Activated CD4-positive, alpha-beta T cell treated with anti-CD3 and anti-CD28 coated beads, Interleukin-2, amount 10 ng/mL, durations not matched to agents 7 days and 5 days (primary cell): ENCODE results near the gene F10. TPM values are rescaled to one million over a fixed set of nuclear protein-coding genes. Genes with fewer than 3 reads are reported as not detected.
"Not testable (repeated sequence)": the region's sequence is repeated elsewhere in the genome, so short reads cannot be mapped to it uniquely, and the experiment has no call there.

Source experiments
- CTCF ChIA-PET: fragments of 350-600 bp; sonication (Branson Sonifier 250); formaldehyde crosslinking; loops from one replicate; lab custom pipeline; 2021; ENCODE audit warnings: antibody characterized with exemption; lab: Charles Lee
- POLR2A ChIA-PET: fragments of 350-600 bp; sonication (Branson Sonifier 250); formaldehyde crosslinking; loops from one replicate; lab custom pipeline; 2021; ENCODE audit warnings: antibody characterized with exemption; lab: Charles Lee
- DNase-seq: peaks from one replicate; pipeline ENCODE4 v3.0.0-alpha.2; 2020
- H3K27ac Mint-ChIP-seq: one replicate; pipeline ENCODE4 v1.8.0; 2021; ENCODE audit warnings: mild to moderate bottlenecking, moderate library complexity, mixed read lengths
- H3K27me3 Mint-ChIP-seq: one replicate; pipeline ENCODE4 v1.8.0; 2021; ENCODE audit warnings: mixed read lengths
- H3K36me3 Mint-ChIP-seq: one replicate; pipeline ENCODE4 v1.8.0; 2021; ENCODE audit warnings: low read depth, mixed read lengths
- H3K4me1 Mint-ChIP-seq: one replicate; pipeline ENCODE4 v1.8.0; 2021; ENCODE audit warnings: mixed read lengths
- H3K4me3 Mint-ChIP-seq: one replicate; pipeline ENCODE4 v1.8.0; 2021; ENCODE audit warnings: mild to moderate bottlenecking, moderate library complexity, mixed read lengths
- H3K9me3 Mint-ChIP-seq: one replicate; pipeline ENCODE4 v1.8.0; 2021; ENCODE audit warnings: mixed read lengths
- total RNA-seq, 2 experiments: library from RNA; stranded (reverse); gene quantifications; one replicate each; pipeline ENCODE4 v1.2.3, GENCODE V29; 2021

F10 gene
- total RNA-seq, 2 experiments from 2014 or later = not detected

GRCh38 chr13:113110852-113111315, 11.7 kb upstream of the F10 start:
- no peak overlapping the region for H3K4me3 Mint-ChIP-seq
- no peaks in the 10 kb centered on the region for H3K9me3 Mint-ChIP-seq
- peaks cover 6% of the 10 kb centered on the region for H3K27me3 Mint-ChIP-seq
- H3K36me3 Mint-ChIP-seq = no peaks in the 10 kb centered on the region
- CTCF ChIA-PET = no interaction called here
- DNase-seq = no peak
- POLR2A ChIA-PET = no interaction called here
- no peaks in the 10 kb centered on the region for H3K4me1 Mint-ChIP-seq
- H3K27ac Mint-ChIP-seq = no peak overlapping the region

- H3K9me3 Mint-ChIP-seq, H3K27ac Mint-ChIP-seq, H3K36me3 Mint-ChIP-seq, H3K27me3 Mint-ChIP-seq, H3K4me3 Mint-ChIP-seq, POLR2A ChIA-PET, H3K4me1 Mint-ChIP-seq, CTCF ChIA-PET, DNase-seq: not testable (repeated sequence)
Measured at GRCh38 chr13:113111821-113112220, 10.8 kb upstream of the F10 start.

- H3K27me3 Mint-ChIP-seq, H3K4me1 Mint-ChIP-seq, DNase-seq, H3K4me3 Mint-ChIP-seq, H3K36me3 Mint-ChIP-seq, CTCF ChIA-PET, H3K27ac Mint-ChIP-seq, POLR2A ChIA-PET, H3K9me3 Mint-ChIP-seq: not testable (repeated sequence)
Measured at GRCh38 chr13:113112475-113112874, 10.1 kb upstream of the F10 start.

GRCh38 chr13:113112893-113113845, 9.4 kb upstream of the F10 start:
- Mint-ChIP-seq H3K27me3 (peaks cover 6% of the 10 kb centered on the region), H3K4me3 (no peak overlapping the region), H3K36me3 (no peaks in the 10 kb centered on the region), H3K4me1 (no peaks in the 10 kb centered on the region), H3K9me3 (no peaks in the 10 kb centered on the region), H3K27ac (no peak overlapping the region)
- no peak for DNase-seq
- ChIA-PET CTCF (interaction anchor here (0.5 to 1.0 kb wide), 4 partner anchors 15 to 474 kb away, joined by 3 to 4 read pairs (median 3); no protein-coding TSS in a partner anchor), POLR2A (no interaction called here)

GRCh38 chr13:113113846-113114271, 8.7 kb upstream of the F10 start:
- DNase-seq = no peak
- ChIA-PET CTCF (interaction anchor here (0.5 to 1.0 kb wide), 3 partner anchors 14 to 406 kb away, joined by 3 read pairs; no protein-coding TSS in a partner anchor), POLR2A (no interaction called here)
- H3K9me3 Mint-ChIP-seq = no peaks in the 10 kb centered on the region
- H3K4me3 Mint-ChIP-seq = no peak overlapping the region
- H3K27me3 Mint-ChIP-seq = peaks cover 6% of the 10 kb centered on the region
- no peaks in the 10 kb centered on the region for H3K4me1 Mint-ChIP-seq
- no peak overlapping the region for H3K27ac Mint-ChIP-seq
- H3K36me3 Mint-ChIP-seq = no peaks in the 10 kb centered on the region

- no peaks in the 10 kb centered on the region for H3K36me3 Mint-ChIP-seq
- peaks cover 2% of the 10 kb centered on the region for H3K27me3 Mint-ChIP-seq
- ChIA-PET CTCF (no interaction called here), POLR2A (no interaction called here)
- no peak overlapping the region for H3K27ac Mint-ChIP-seq
- no peaks in the 10 kb centered on the region for H3K9me3 Mint-ChIP-seq
- H3K4me3 Mint-ChIP-seq = no peak overlapping the region
- DNase-seq = no peak
- no peaks in the 10 kb centered on the region for H3K4me1 Mint-ChIP-seq
Measured at GRCh38 chr13:113114511-113115362, 7.9 kb upstream of the F10 start.

GRCh38 chr13:113115363-113116205, 7.0 kb upstream of the F10 start:
- Mint-ChIP-seq H3K27ac (no peak overlapping the region), H3K4me1 (no peaks in the 10 kb centered on the region), H3K27me3 (peaks cover 2% of the 10 kb centered on the region), H3K36me3 (no peaks in the 10 kb centered on the region), H3K9me3 (no peaks in the 10 kb centered on the region), H3K4me3 (no peak overlapping the region)
- POLR2A ChIA-PET = no interaction called here
- CTCF ChIA-PET = no interaction called here
- no peak for DNase-seq

GRCh38 chr13:113116206-113116800, 6.3 kb upstream of the F10 start:
- POLR2A ChIA-PET = no interaction called here
- Mint-ChIP-seq H3K36me3 (no peaks in the 10 kb centered on the region), H3K9me3 (no peaks in the 10 kb centered on the region), H3K4me1 (no peaks in the 10 kb centered on the region), H3K27me3 (no peaks in the 10 kb centered on the region), H3K4me3 (no peak overlapping the region), H3K27ac (no peak overlapping the region)
- DNase-seq = no peak
- CTCF ChIA-PET = no interaction called here

- H3K4me3 Mint-ChIP-seq = no peak overlapping the region
Measured at GRCh38 chr13:113116871-113117271, 5.7 kb upstream of the F10 start.

GRCh38 chr13:113117335-113117872, 5.2 kb upstream of the F10 start:
- ChIA-PET CTCF (interaction anchor here (0.8 kb wide), 1 partner anchor 12 kb away, joined by 3 read pairs; no protein-coding TSS in a partner anchor), POLR2A (no interaction called here)
- H3K4me1 Mint-ChIP-seq = no peaks in the 10 kb centered on the region
- H3K9me3 Mint-ChIP-seq = no peaks in the 10 kb centered on the region
- DNase-seq = no peak
- no peaks in the 10 kb centered on the region for H3K27me3 Mint-ChIP-seq
- H3K27ac Mint-ChIP-seq = no peak overlapping the region
- H3K4me3 Mint-ChIP-seq = no peak overlapping the region
- no peaks in the 10 kb centered on the region for H3K36me3 Mint-ChIP-seq

More at GRCh38 chr13:113116871-113117271, 5.7 kb upstream of the F10 start:
- Mint-ChIP-seq H3K9me3 (no peaks in the 10 kb centered on the region), H3K36me3 (no peaks in the 10 kb centered on the region), H3K27ac (no peak overlapping the region), H3K4me1 (no peaks in the 10 kb centered on the region), H3K27me3 (no peaks in the 10 kb centered on the region)
- POLR2A ChIA-PET = no interaction called here
- DNase-seq = no peak
- CTCF ChIA-PET = interaction anchor here (0.8 kb wide), 1 partner anchor 12 kb away, joined by 3 read pairs; no protein-coding TSS in a partner anchor

GRCh38 chr13:113117911-113118260, 4.7 kb upstream of the F10 start:
- H3K36me3 Mint-ChIP-seq = no peaks in the 10 kb centered on the region
- CTCF ChIA-PET = no interaction called here
- POLR2A ChIA-PET = no interaction called here
- no peak overlapping the region for H3K27ac Mint-ChIP-seq
- H3K4me1 Mint-ChIP-seq = no peaks in the 10 kb centered on the region
- H3K27me3 Mint-ChIP-seq = no peaks in the 10 kb centered on the region
- DNase-seq = no peak
- H3K9me3 Mint-ChIP-seq = no peaks in the 10 kb centered on the region
- H3K4me3 Mint-ChIP-seq = no peak overlapping the region
